Right lobe of liver (tissue), 4 donors: ENCODE data around the gene PRRG4.

Experiments used
- POLR2A ChIP-seq: fragments of 450-650 bp; IDR thresholded peaks from one replicate; pipeline ENCODE4 v1.6.1; 2017; ENCODE audit warnings: antibody characterized with exemption, mild to moderate bottlenecking
- TF ChIP-seq, protein P1 (sequence below), 4 donors: fragments of 200-600 bp in 3 of 4; fragments of 450-650 bp in 1 of 4; IDR thresholded peaks; one replicate each; pipeline versions ENCODE4 v1.5.1 to v1.8.0; 2016 to 2022; ENCODE audit warnings: antibody characterized with exemption in 4 of 4, mild to moderate bottlenecking in 2 of 4
- donor health status: DM: no; HTN: no; CAD: no.
- donor health status: DM: no; HTN: no; CAD: no.
- donor health status: DM: no; HTN: yes; CAD: no.

GRCh38 chr11:32843544-32843943 lies 13.8 kb downstream of the PRRG4 start:
- TF ChIP-seq, protein P1, sequence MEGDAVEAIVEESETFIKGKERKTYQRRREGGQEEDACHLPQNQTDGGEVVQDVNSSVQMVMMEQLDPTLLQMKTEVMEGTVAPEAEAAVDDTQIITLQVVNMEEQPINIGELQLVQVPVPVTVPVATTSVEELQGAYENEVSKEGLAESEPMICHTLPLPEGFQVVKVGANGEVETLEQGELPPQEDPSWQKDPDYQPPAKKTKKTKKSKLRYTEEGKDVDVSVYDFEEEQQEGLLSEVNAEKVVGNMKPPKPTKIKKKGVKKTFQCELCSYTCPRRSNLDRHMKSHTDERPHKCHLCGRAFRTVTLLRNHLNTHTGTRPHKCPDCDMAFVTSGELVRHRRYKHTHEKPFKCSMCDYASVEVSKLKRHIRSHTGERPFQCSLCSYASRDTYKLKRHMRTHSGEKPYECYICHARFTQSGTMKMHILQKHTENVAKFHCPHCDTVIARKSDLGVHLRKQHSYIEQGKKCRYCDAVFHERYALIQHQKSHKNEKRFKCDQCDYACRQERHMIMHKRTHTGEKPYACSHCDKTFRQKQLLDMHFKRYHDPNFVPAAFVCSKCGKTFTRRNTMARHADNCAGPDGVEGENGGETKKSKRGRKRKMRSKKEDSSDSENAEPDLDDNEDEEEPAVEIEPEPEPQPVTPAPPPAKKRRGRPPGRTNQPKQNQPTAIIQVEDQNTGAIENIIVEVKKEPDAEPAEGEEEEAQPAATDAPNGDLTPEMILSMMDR (IDR thresholded peaks at IDR 0.05), result no peak
- TF ChIP-seq POLR2A, result no peak
